Measurements from ENCODE around the gene ARG2.

Gene ARG2

GRCh38 chr14:67695394-67695949, 75.8 kb downstream of the ARG2 start, which contains the start of gene RDH11:
Gene RDH11 (minus strand): TSS chr14:67695764. CDS start chr14:67695703, 61 bp downstream.
- peak; percentile 91 for DNase-seq

GRCh38 chr14:67697006-67697405, 77.3 kb downstream of the ARG2 start:
- no peak for DNase-seq

- DNase-seq, result no peak
Observed at GRCh38 chr14:67698179-67698578, 78.5 kb downstream of the ARG2 start.

Measured in MV-4-11 (cell line).